Left forelimb (tissue), 1 donor: ENCODE measurements around the gene CTDP1.
"Not testable (repeated sequence)": the region's sequence is repeated elsewhere in the genome, so short reads cannot be mapped to it uniquely, and the experiment has no call there.

Experiments
- DNase-seq: peaks from one replicate; pipeline ENCODE4 v3.0.0-alpha.2; 2018; ENCODE audit warnings: low spot score

Gene CTDP1

DNA sequence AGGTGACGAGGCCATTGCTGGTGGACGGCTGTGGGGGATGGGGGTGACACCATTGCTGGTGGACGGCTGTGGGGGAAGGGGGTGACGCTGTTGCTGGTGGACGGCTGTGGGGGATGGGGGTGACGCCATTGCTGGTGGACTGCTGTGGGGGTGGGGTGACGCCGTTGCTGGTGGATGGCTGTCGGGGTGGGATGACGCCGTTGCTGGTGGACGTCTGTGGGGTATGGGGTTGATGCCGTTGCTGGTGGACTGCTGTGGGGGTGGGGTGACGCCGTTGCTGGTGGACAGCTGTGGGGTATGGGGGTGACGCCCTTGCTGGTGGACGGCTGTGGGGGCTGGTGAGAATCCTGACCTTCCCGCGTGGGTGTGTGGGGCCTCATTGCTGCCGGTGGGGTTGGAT, 47.1 kb downstream of the CTDP1 start:
- DNase-seq, result no peak

DNA sequence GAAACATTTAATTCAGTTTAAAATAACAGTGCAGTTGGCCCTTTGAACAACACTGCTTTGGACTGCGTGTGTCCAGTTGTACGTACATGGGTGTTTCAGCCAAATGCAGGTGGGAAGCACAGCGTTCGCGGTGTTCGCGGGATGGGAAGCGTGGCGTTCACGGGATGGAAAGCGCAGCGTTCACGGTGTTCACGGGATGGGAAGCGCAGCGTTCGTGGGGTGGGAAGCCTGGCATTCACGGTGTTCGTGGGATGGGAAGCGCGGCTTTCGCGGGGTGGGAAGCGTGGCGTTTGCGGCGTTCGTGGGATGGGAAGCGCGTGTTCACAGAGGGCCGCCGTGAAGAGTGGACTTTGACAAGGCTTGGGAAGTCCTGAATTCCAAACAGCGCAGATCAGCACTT, 47.6 kb downstream of the CTDP1 start:
- DNase-seq, result no peak

DNA sequence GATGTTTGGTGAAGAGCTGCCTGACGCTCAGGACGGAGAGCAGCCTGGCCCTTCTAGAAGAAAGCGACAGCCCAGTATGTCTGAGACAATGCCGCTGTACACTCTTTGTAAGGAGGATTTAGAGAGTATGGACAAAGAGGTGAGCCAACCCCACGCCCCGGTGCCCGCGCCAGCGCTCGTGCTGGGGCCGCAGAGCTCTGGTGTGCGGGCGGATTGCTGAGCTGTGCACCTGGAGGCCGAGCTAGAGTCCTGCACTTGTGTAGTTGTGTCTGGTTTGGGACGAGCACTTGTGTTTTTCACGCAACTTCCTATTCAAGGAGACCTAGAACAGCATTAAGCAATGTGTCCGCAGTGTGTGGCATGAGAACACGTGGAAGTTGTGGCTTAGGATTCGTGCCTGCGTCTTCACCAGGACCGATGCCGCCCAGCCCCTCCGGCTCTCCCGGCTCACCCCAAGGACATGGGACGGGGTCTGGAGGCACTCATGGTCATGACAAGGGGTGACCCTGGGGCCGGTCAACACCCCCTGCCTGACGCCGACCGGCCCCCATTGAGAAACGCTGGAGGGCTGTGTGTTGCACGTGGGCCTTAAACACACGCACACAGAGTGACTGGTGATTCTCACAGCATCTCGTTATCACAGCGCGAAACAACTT, 49.5 kb downstream of the CTDP1 start:
- DNase-seq, result no peak

DNA sequence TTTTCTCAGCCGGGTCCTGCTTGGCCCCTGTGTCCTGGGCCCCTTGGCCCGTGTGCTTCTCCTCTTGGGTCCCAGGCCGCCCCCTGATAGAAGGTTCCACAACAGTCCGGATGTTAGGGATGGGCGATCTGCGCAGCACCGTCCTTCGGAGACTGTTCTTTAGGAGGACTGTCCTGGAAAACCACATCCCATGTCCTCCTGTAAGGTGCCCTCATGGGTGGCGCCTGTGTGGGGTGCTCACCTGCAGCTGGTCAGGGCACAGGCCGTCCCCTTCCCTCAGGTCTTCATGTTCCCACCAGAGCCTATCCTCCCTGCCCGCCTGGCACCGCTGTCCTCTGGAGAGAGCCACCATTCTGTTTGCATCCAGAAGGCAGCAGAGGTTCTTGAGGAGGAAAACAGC, 50.0 kb downstream of the CTDP1 start:
- no peak for DNase-seq

DNA sequence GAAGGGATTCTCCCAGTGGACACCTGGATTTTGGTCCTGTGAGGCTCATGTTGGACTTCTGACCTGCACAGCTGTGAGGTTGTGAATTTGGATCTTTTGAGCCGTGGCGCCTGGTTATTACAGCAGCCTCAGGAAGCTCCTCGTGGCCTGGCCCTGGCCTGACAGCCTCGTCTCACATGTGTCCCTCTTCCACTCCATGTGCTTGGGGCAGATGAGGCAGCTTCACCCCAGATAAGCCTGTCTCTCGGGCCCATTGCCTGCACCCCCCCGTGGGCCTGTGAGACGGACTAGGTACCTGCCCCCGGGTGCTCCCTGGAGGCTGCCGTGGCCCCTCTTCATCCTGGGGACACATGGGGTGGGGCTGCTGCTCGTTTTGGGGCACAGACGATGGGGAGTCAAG, 51.2 kb downstream of the CTDP1 start:
- DNase-seq, result no peak

DNA sequence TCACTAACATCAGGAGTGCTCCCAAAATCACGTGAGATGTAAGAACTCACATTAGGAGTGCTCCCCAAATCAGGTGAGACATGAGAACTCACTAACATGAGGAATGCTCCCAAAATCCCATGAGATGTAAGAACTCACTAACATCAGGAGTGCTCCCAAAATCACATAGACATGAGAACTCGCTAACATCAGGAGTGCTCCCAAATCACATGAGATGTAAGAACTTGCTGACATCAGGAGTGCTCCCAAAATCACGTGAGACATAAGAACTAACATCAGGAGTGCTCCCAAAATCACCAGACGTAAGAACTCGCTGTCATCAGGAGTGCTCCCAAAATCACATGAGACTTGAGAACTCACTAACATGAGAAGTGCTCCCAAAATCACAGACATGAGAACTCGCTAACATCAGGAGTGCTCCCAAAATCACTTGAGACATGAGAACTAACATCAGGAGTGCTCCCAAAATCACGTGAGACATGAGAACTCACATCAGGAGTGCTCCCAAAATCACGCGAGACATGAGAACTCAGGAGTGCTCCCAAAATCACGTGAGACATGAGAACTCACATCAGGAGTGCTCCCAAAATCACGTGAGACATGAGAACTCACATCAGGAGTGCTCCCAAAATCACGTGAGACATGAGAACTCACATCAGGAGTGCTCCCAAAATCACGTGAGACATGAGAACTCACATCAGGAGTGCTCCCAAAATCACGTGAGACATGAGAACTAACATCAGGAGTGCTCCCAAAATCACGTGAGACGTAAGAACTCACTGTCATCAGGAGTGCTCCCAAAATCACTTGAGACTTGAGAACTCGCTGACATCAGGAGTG, 52.5 kb downstream of the CTDP1 start:
- not testable (repeated sequence) for DNase-seq

DNA sequence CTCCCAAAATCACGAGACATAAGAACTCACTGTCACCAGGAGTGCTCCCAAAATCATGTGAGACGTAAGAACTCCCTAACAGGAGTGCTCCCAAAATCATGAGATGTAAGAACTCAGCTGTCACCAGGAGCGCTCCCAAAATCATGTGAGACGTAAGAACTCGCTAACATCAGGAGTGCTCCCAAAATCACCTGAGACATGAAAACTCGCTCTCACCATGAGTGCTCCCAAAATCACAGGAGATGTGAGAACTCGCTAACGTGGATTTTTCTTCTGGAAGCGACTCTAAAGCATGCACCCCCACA, 53.1 kb downstream of the CTDP1 start:
- no peak for DNase-seq

DNA sequence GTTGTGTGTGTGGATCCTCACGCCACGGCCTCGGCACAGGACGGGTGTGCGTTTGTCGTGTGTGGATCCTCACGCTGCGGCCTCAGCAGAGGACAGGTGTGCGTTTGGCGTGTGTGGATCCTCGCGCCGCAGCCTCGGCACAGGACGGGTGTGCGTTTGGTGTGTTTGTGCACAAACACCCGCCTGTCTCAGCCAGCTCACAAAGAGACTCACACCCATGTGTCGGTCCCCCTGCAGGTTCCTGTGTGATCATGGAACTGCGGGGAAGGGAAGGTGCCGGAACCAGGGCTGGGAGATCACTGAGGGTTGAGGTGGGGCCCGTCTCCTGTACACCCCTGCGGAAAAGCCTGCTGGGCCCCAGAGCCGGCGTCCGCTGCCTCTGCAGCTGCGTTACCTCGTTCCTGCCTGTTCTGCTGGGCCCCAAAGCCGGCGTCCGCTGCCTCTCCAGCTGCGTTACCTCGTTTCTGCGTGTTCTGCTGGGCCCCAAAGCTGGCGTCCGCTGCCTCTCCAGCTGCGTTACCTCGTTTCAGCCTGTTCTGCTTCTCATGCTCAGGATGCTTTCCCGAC, 53.6 kb downstream of the CTDP1 start:
- no peak for DNase-seq

DNA sequence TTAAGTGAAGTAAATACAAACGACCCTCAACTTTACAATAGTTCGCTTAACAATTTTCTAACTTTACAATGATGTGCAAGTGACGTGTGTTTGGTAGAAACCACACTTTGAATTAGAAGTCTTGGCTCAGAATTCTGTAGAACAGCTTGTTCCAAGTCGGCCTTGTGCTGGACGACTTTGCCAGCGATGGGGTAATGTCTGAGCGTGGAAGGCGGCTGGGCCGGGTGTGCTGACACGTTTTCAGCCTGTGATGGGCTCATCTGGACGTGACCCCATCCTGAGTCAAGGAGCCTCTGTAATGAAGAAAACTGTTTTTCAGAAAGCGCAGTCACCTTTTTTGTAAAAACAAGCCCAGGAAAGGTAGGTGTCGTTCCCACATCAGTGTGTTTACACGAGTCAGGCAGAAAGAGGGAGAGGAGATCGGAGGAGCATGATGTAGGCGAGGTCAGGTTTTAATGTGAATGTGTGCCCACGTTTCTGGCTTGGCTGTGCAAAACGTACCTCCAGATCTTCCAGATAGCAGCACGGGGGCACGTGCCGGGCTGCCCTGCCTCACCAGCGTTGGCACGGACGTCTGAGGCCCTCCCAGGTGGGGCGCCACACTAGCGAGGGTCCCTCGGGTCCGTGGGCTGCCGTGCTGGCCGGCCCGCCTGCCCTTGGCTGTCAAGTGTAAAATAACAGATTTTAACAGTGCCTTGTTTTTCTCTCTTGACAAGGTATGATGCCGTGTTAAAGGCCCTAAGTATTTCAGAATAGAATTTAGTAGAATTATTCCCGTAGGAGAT, 54.6 kb downstream of the CTDP1 start:
- DNase-seq, result no peak

DNA sequence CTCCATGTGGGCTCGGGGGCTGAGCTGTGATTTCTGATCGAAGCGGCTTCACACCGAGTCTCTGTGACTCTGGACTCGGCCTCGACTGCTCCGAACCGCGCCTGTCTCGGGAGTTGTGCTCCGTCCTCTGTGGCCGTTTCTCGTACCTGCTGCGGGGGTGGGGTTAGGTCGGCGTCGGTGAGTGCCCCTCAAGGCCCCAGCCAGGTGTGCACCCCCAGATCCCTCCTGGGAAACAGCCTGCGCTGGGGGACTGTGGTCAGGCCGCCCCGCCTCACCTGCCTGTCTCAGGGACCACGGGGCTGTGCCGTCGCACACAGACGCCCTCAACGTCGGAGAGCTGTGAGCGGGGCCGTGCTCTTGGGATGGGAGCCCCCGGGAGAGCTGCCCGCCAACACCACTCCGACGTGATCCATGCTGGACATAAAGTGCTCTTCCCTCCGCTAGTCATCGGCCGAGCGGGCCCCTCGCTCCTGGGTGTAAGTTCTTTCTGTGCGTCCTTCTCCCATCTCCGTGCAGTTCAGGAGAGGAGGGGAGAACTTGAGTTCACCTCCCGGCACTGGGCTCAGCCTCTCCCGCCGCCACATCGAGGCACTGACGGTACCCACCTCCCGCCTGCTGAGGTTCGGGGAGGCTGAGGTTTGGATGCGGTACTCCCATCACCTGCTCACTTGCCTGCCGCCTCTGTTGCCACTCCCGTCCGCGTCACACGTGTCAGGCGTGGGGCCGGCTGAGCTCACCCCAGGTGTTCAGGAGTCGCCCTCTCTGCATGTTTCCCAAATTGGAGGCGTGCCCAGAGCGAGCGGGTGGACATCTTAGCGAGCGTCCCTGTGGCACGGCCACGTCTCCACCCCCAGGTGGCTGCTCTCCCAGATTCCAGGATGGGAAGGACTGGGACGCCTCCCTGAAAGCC, 55.7 kb downstream of the CTDP1 start:
- DNase-seq, result no peak

DNA sequence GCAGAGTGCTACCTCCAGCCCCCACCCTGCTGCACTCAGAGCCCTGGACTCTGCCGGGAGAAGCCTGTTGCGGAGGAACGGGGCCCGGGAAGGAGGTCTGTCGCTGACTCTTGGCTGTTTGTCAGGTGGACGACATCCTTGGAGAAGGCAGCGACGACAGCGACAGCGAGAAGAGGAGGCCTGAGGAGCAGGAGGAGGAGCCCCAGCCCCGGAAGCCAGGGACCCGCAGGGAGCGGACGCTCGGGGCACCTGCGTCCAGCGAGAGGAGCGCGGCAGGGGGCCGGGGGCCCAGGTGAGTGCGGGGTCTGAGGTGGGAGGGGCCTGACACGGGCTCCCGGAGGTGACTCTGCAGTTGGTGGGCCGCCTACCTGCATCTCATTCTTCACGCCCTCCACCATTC, 56.6 kb downstream of the CTDP1 start:
- no peak for DNase-seq

DNA sequence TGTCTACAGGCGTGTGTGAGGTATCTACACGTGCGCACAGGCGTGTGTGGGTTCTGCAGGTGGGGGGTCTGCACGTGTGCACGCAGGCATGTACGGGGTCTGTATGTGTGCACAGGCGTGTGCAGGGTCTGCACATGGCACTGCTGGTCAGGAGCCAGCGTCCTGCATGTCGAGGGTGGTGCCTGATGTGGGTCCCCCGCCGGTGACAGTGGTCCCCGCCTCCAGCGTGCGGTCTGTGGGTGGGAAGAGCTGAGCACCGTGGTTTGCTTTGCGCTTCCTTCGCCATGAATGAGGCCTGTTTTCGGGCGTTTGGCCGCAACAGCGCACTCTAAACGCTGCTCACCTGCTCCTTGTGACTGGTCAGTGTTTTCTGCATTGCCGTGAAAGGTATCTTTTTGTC, 57.2 kb downstream of the CTDP1 start:
- DNase-seq, result no peak

DNA sequence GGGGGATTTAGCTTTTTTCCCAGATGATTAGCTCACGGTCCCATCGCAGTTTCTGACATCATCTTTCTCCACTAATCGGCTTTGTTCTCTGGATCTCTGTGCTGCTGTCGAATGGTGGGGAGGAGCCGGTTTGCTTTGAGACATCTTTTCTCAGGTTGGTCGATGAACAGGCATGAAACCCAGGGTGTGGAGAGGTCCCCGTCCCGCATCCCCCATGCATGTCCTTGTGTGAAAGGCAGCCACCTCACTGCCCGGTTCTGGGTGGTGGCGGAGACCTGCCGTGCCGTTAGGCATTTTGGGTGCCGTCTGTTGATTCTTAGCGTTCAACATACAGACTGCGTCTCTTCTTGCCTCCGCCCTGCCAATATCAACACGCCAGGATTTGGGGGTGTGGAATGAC, 57.8 kb downstream of the CTDP1 start:
- DNase-seq, result no peak

DNA sequence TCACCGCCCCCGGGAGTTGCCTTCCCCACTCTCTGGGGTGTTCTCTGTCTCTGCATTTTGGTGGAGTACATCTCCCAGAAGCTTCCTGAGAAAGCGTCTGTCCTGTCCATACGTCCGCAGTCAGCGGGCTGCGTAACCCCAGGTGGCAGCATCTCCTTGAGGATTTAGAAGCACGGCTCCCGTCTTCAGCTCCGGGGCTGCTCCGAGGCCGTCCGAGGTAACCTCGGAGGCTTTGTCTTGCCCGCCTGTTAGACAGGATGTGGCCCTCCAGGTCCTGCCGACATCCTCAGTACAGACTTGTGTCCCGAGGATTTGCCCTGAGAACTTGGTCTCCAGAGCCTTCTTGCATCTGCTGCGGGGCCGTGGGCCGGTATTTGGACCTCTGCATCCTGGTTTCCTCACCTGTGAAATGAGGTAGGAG, 58.4 kb downstream of the CTDP1 start:
- no peak for DNase-seq

DNA sequence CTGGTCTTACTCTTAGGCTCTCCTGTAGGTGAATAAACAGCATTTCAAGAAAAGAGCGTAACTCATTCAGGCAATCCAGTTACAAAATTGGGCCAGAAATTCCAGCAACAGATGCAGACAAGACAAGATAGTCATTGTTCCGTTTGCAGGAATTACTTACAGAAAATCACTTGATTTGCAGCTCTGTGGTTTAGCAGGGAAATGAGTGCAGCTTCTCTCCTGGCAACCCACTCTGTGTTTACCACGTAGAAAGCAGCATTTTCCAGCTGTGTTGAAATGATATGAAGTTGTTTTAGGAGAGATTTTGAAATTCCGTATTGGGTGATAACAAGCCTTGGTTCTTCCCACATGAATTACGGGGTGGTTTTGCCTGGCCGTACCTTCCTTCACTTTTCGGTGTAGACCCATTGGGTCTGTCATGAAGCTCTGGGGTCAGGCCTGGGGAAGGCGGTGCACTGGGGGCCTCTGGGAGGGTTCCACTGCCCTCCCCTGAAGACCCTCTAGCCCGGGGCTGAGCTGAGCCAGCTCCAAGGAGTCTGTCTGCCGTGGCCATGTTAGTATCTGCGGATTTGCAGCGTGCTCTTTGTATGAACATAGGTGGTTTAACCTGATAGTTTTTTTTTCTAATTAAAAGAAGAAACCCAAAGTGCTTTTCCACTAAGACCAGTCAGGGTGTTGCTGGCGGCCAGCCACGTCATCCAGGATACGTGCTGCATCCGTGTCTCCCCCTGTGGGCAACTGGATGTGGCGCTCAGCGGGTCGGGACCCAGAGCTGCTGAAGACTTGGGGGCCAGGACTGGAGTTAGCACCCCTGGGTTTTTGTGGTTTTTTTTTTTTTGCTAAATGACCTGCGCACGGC, 59.2 kb downstream of the CTDP1 start:
- no peak for DNase-seq

DNA sequence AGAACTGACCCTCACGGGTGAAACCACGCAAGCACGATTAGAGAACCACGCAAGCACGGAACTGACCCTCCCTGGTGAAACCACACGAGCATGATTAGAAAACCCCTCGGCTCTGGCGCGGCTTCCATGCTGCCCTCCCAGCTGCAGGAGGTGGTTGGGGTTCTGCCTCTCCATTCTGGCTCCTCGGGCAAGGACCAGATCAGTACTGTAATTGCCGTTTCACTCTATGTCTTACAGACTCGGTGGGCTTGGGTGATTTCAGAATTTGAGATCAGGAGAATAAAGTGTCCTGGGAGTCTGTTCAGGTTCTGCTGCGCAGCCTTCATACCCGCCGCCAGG, 59.8 kb downstream of the CTDP1 start:
- DNase-seq, result no peak

DNA sequence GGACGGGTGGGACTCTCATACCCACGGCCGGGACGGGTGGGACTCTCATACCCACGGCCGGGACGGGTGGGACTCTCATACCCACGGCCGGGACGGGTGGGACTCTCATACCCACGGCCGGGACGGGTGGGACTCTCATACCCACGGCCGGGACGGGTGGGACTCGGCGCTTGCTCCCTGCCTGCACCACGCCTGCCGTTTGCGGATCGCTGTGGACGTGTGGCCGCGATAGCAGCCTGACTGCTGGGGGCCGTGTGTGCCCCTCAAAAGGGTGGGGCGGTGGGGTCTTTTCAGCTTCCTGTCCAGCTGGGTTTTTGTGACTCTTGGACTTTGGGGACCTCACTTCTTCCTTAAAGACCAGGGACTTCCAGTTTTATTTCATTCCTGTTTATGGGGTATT, 60.4 kb downstream of the CTDP1 start:
- DNase-seq, result not testable (repeated sequence)

DNA sequence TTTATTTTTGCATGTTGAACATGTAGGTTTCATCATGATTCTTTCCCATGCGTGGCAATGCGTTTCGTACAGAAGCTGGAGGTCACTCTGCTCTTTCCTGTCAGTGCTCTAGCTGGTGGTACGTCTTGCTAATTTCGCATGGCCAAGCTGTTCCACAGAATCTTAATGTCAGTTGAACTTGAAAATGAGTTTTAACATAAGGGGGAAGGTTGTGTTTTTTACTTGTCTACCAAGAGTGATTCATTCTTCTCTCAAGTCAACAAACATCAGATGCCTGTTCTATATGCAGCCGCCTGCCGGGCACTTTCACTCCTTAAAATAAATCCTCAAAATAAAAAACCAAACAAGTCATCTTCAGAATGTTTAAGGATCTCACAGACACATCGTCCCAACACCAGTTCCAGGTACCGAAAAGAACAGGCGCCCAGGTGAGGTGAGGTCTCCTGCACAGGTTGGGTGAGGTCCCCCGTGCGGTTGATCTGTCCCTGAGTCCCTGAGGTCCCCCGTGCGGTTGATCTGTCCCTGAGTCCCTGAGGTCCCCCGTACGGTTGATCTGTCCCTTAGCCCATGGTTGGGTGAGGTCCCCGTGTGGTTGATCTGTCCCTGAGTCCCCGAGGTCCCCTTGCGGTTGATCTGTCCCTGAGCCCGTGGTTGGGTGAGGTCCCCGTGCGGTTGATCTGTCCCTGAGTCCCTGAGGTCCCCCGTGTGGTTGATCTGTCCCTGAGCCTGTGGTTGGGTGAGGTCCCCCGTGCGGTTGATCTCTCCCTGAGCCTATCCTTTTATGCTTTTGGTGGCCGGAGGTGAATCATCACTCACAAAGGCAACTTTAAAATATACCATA, 61.1 kb downstream of the CTDP1 start:
- no peak for DNase-seq

DNA sequence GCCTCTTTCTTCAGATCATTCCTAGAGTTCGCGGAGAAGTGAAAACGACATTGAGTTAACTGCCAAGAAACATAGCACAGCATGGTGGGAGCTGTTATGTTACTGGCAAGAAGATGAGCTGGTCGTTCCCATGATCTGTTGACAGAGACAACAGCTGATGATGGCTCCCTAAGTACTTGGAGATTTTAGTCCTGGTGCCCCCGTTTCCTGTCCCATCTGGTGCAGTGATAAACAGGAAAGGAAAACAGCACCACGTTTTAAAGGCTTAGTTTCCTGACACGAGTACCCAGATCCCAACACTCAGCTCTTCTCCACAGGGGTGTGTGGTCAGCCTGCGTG, 61.7 kb downstream of the CTDP1 start:
- DNase-seq, result no peak

DNA sequence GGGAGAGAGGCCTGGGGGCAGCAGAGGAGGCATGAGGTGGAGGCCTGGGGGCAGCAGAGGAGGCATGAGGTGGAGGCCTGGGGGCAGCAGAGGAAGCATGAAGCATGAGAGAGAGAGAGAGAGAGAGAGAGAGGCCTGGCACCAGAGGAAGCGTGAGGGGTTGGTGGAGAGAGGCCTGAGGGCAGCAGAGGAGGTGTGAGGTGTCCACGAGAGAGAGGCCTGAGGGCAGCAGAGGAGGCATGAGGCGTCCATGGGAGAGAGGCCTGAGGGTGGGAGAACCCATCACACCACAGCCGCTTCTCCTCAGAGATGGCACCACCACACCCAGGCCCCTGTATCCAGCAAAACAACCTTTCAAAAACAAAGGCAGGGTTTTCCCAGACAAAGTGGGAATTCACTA, 62.5 kb downstream of the CTDP1 start:
- no peak for DNase-seq
